ENCODE data around the gene VPS33A.

The VPS33A gene

DNA sequence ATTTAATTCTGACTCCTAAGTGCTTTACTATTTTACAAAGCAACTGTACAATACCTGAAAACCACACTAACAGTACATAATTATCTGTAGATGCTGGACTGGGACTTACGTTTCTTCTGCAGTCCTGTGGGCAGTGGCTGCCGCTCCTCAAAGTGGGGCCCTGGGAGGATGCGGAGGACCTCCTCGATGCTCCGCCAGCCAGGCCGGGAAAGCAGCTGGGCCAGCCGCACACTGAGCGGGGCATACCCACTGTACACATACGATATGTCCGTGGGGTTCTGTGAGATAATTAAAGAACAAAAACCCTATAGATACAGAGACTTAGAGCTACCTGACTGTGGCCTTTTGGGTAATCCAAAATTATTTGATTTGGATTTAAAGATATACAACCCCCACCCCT lies 33.6 kb downstream of the VPS33A start:
- H3K36me3 Mint-ChIP-seq (ENCODE audit: low read depth) = peaks cover 80% of the 10 kb centered on the region
- H3K27me3 Mint-ChIP-seq = no peaks in the 10 kb centered on the region
- H3K4me3 Mint-ChIP-seq = no peak overlapping the region
- peaks cover 6% of the 10 kb centered on the region for H3K4me1 Mint-ChIP-seq (ENCODE audit: low read depth)
- H3K27ac Mint-ChIP-seq = no peak overlapping the region
- no peaks in the 10 kb centered on the region for H3K9me3 Mint-ChIP-seq
- no peak for DNase-seq

DNA sequence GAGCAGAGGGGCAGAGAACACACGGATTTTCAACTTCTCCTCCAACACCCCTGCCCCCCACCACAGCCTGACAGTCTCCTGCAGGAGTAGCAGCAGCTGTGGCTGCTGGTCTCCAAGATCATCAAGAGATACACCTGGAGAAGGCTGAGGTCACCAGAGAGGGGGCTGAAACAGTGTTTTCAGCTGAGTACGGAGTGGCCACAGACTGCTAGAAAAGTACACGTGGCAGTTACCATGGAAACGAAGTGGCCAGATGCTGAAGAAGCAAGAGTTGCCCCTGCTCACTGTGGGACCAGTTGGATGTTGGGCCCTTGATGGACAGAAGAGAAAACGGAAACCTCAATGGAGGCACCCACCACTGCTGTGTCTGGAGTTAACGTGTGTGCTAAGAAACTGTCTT lies 35.5 kb downstream of the VPS33A start:
- Mint-ChIP-seq H3K27me3 (no peaks in the 10 kb centered on the region), H3K9me3 (no peaks in the 10 kb centered on the region), H3K4me1 (ENCODE audit: low read depth) (peaks cover 17% of the 10 kb centered on the region), H3K4me3 (no peak overlapping the region), H3K36me3 (ENCODE audit: low read depth) (peaks cover 74% of the 10 kb centered on the region), H3K27ac (no peak overlapping the region)
- DNase-seq = no peak

DNA sequence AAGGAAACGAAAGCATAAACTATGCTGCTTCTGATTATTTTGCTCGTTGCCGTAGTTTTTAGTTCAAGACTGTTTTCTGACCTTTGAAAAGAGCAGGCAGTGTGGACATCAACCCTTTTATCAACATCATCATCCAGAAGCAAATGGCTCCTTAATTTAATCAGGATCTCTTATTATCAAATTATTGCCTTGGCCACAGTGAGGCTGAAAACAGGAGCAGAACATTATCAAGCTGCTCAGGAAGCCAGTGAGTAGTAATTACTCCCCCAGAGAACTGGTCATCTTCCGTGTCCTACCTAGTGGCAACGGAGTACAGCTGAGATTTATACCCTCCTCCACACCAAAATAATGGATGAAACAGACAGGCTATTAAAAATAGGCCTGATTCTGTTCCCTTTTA lies 38.2 kb downstream of the VPS33A start:
- Mint-ChIP-seq H3K4me3 (peak overlapping the region; percentile 57), H3K27me3 (no peaks in the 10 kb centered on the region), H3K27ac (no peak overlapping the region), H3K36me3 (ENCODE audit: low read depth) (peaks cover 67% of the 10 kb centered on the region), H3K4me1 (ENCODE audit: low read depth) (peaks cover 32% of the 10 kb centered on the region), H3K9me3 (no peaks in the 10 kb centered on the region)
- DNase-seq = no peak

GRCh38 chr12:122227341-122227740 lies 39.0 kb downstream of the VPS33A start:
- no peaks in the 10 kb centered on the region for H3K27me3 Mint-ChIP-seq
- peaks cover 37% of the 10 kb centered on the region for H3K4me1 Mint-ChIP-seq (ENCODE audit: low read depth)
- no peaks in the 10 kb centered on the region for H3K9me3 Mint-ChIP-seq
- peaks cover 68% of the 10 kb centered on the region for H3K36me3 Mint-ChIP-seq (ENCODE audit: low read depth)
- peak; percentile 44 for DNase-seq
- H3K4me3 Mint-ChIP-seq = peak overlapping the region; percentile 57
- H3K27ac Mint-ChIP-seq = no peak overlapping the region

DNA sequence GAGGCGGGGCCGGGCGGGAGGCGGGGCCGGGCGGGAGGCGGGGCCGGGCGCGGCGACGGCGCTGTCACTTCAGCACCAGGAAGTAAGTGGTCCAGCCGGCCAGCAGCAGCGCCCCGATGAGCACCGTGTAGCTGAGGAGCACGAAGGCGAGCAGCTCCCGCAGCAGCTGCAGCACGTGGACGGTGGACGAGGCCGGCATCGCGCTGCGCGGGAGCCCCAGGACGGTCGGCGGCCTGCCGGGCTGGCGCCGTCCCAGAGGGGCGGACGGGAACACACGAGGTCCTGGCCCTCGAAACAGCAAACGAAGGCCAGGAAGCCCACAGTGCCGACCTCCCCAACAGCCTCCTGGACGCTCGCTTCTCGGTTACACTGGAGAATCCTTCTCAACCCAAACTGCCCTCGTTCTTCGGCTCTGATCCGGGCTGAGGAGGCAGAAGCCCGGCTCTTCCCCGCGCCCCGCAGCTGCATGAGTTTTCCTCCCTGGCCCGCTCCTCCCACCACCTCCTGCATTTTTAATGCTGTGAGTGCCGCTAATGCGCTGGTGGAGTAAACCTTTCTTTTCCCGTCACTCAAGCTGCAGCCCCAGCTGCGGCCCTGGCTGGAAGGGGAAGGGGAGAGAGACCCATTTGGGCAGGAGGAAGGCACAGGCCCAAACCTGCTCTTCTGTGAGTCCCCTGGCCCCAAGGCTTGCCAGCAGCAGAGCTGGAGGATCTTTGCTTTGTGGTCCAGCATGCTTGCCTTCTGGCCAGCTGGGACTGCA lies 39.7 kb downstream of the VPS33A start:
- Mint-ChIP-seq H3K9me3 (no peaks in the 10 kb centered on the region), H3K4me1 (ENCODE audit: low read depth) (peaks cover 43% of the 10 kb centered on the region), H3K27me3 (no peaks in the 10 kb centered on the region), H3K27ac (no peak overlapping the region), H3K36me3 (ENCODE audit: low read depth) (peaks cover 68% of the 10 kb centered on the region), H3K4me3 (peak overlapping the region; percentile 57)
- DNase-seq = no peak

GRCh38 chr12:122225683-122226365 lies 40.5 kb downstream of the VPS33A start, which contains the start of gene DIABLO:
DIABLO (minus strand) TSS chr12:122226052; CDS start chr12:122226014, 38 bp downstream.
- peak within 1 kb of the TSS; percentile 93 for H3K27ac Mint-ChIP-seq
- peaks cover 48% of the 10 kb centered on the region for H3K4me1 Mint-ChIP-seq (ENCODE audit: low read depth)
- peak; percentile 99 for DNase-seq
- H3K4me3 Mint-ChIP-seq = peak within 1 kb of the TSS; percentile 92
- H3K36me3 Mint-ChIP-seq (ENCODE audit: low read depth) = peaks cover 68% of the 10 kb centered on the region
- no peaks in the 10 kb centered on the region for H3K27me3 Mint-ChIP-seq
- H3K9me3 Mint-ChIP-seq = no peaks in the 10 kb centered on the region

DNA sequence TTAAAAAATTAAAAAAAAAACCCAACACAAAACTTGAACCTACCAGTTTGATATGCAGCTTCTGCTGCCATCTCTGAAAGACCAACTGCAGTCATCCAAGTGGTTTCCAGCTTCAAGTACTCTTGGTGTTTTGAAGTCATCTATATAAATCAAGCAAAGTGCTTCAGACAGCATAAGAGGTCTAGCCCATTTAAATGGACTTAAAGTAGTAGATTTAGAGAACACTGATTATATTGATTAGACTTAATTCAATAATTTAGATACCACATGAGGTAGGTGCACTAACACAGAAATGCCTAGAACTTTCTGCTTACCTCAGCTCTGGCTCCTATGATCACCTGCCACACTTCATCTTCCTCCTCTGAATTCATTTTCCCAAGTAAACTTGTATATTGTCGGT lies 49.8 kb downstream of the VPS33A start:
- no peak overlapping the region for H3K4me3 Mint-ChIP-seq
- peaks cover 88% of the 10 kb centered on the region for H3K36me3 Mint-ChIP-seq (ENCODE audit: low read depth)
- no peaks in the 10 kb centered on the region for H3K9me3 Mint-ChIP-seq
- H3K27me3 Mint-ChIP-seq = no peaks in the 10 kb centered on the region
- H3K27ac Mint-ChIP-seq = peak overlapping the region; percentile 46
- peaks cover 13% of the 10 kb centered on the region for H3K4me1 Mint-ChIP-seq (ENCODE audit: low read depth)
- no peak for DNase-seq

DNA sequence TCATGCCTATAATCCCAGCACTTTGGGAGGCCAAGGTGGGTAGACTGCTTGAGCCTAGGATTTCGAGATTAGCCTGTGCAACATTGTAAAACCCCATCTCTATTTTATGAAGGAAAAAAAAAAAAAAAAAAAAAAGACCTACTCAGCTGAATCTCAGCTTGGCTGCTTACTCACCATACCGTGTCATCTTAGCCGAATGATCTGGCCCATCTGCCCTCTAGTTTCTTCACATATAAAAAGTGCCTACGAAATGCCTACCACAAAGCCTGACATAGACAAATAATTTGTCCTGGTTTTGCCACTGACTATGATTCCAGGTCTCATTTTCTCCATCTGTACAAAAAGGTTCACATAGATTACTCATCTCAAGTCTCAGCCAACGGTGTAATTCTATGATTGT lies 50.5 kb downstream of the VPS33A start:
- no peak for DNase-seq
- Mint-ChIP-seq H3K36me3 (ENCODE audit: low read depth) (peaks cover 87% of the 10 kb centered on the region), H3K27me3 (no peaks in the 10 kb centered on the region), H3K4me3 (no peak overlapping the region), H3K9me3 (no peaks in the 10 kb centered on the region), H3K4me1 (ENCODE audit: low read depth) (peaks cover 8% of the 10 kb centered on the region), H3K27ac (no peak overlapping the region)

DNA sequence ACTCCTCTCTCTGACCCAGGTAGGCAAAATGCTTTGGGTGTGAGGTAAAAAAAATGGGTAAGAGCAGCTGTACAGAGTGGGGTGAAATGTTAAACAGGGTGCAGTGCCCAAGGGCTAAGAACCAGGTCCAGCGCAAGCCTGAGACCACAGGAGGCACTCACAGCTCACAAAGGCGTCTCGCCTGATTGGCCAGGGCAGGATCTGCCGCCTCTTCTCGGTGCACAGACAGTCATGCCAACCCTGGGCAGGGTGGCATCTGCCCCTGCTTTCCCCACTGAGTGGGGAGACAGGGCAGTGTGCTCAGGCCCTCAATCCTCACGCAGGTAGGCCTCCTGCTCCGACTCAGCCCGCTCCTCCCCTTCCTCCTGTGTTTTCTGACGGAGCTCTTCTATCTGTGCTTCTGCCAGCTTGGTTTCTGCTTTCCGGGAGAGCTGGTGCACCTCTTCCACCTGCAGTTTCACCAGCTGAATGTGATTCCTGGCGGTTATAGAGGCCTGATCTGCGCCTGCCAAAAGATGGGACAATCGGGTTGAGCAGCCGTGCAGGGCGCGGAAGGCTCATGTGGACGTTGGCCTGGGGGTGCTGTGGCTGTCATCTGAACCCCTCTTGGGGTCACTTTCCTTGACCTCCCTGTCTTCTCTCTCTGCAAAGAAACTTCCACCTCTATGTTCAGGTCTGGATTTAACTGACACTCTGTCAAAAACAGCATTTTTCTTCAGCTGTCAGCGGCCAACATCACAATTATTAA lies 58.0 kb downstream of the VPS33A start:
- Mint-ChIP-seq H3K9me3 (no peaks in the 10 kb centered on the region), H3K36me3 (ENCODE audit: low read depth) (peaks cover 62% of the 10 kb centered on the region), H3K27ac (peak overlapping the region; percentile 54), H3K4me3 (no peak overlapping the region), H3K4me1 (ENCODE audit: low read depth) (peaks cover 7% of the 10 kb centered on the region), H3K27me3 (peaks cover 10% of the 10 kb centered on the region)
- no peak for DNase-seq

- Mint-ChIP-seq H3K9me3 (no peaks in the 10 kb centered on the region), H3K36me3 (ENCODE audit: low read depth) (peaks cover 54% of the 10 kb centered on the region), H3K4me1 (ENCODE audit: low read depth) (peaks cover 14% of the 10 kb centered on the region), H3K27ac (no peak overlapping the region), H3K4me3 (no peak overlapping the region), H3K27me3 (peaks cover 17% of the 10 kb centered on the region)
- DNase-seq = no peak
These were observed 58.9 kb downstream of the VPS33A start for GRCh38 chr12:122207391-122207790.

DNA sequence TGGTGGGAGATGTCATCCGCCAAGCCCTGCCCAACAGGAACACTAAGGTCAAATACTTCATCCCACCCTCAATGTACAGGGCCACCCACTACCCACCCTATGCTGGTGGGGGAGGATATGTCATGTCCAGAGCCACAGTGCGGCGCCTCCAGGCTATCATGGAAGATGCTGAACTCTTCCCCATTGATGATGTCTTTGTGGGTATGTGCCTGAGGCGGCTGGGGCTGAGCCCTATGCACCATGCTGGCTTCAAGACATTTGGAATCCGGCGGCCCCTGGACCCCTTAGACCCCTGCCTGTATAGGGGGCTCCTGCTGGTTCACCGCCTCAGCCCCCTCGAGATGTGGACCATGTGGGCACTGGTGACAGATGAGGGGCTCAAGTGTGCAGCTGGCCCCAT lies 59.3 kb downstream of the VPS33A start:
- Mint-ChIP-seq H3K36me3 (ENCODE audit: low read depth) (peaks cover 50% of the 10 kb centered on the region), H3K9me3 (no peaks in the 10 kb centered on the region), H3K27me3 (peaks cover 17% of the 10 kb centered on the region), H3K4me3 (no peak overlapping the region), H3K27ac (no peak overlapping the region), H3K4me1 (ENCODE audit: low read depth) (peaks cover 14% of the 10 kb centered on the region)
- no peak for DNase-seq

- Mint-ChIP-seq H3K4me1 (ENCODE audit: low read depth) (peaks cover 14% of the 10 kb centered on the region), H3K27me3 (peaks cover 21% of the 10 kb centered on the region), H3K9me3 (no peaks in the 10 kb centered on the region), H3K4me3 (no peak overlapping the region), H3K27ac (no peak overlapping the region), H3K36me3 (ENCODE audit: low read depth) (peaks cover 44% of the 10 kb centered on the region)
- DNase-seq = no peak
These were observed 60.0 kb downstream of the VPS33A start for GRCh38 chr12:122206111-122206881.

DNA sequence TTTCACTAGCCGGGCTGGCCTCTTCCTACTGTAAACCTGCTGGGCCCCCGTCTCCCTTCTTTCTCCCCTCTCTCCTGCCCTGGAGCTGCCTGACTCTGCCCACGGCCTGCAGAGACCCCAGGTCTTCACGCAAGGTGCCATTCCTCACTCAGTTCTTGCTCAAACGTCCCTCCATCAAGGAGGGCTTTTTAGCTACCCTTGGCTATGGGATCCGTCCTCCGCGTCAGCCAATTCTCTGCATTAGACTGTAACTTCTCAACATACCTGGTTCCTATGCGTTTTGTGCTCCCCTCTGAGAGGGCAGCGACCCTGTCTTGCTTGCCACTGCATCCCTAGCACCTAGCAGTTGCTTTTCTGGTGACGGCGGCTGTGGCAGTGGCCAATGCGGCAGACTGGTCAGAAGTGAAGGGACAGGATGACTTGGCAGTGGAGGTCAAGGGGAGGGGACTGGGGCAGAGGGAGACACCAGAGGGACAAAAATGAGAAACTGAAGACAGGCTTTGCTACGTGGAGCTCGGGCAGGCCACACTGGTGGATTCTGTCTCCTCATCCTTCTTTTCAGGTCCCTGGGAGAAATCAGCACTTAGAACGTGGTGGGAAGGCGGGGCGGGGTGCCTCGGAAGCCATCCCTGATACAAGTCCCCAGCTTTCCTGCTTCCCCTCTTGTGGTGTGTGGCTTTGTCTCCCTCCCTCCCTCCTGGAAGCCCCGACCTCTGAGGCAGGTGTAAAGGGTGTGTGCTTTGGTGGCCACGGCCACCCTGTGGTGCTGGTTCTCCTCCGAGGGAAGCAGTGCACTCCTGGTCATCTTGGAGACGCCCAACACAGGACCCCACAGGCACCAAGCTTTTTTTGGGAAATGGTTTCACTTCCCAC lies 61.0 kb downstream of the VPS33A start:
- Mint-ChIP-seq H3K4me1 (ENCODE audit: low read depth) (peaks cover 14% of the 10 kb centered on the region), H3K4me3 (peak overlapping the region; percentile 35), H3K9me3 (no peaks in the 10 kb centered on the region), H3K27me3 (peaks cover 22% of the 10 kb centered on the region), H3K27ac (no peak overlapping the region), H3K36me3 (ENCODE audit: low read depth) (peaks cover 37% of the 10 kb centered on the region)
- no peak for DNase-seq
